Astrocyte (in vitro differentiated cells and primary cell): ENCODE results near the gene PRPSAP1. TPM values are rescaled to one million over a fixed set of nuclear protein-coding genes. Genes with fewer than 3 reads are reported as not detected.

Experiments used
- DNase-seq: peaks from one replicate; pipeline ENCODE4 v3.0.0-alpha.2; 2010; ENCODE audit warnings: low read depth
- FAIRE-seq: peaks from 2 replicates; lab custom pipeline; 2011; peaks lifted over from hg19 to GRCh38; lab: Jason Lieb, UNC
- H2AFZ ChIP-seq: 2 replicates; pipeline ENCODE4 v1.6.0; 2012; ENCODE audit warnings: low read depth, low read length, inconsistent platforms
- H3K27ac ChIP-seq: 2 replicates; pipeline ENCODE4 v1.5.1; 2011; ENCODE audit warnings: low read depth, low read length, inconsistent platforms
- H3K27me3 ChIP-seq: 2 replicates; pipeline ENCODE4 v1.6.0; 2011; ENCODE audit warnings: low read length, inconsistent platforms; ENCODE audit not compliant: insufficient read depth
- H3K36me3 ChIP-seq: 2 replicates; pipeline ENCODE4 v1.5.1; 2011; ENCODE audit warnings: low read length, inconsistent platforms; ENCODE audit not compliant: insufficient read depth
- H3K4me1 ChIP-seq: 2 replicates; pipeline ENCODE4 v1.5.1; 2011; ENCODE audit warnings: low read length, inconsistent platforms; ENCODE audit not compliant: insufficient read depth
- H3K4me2 ChIP-seq: 2 replicates; pipeline ENCODE4 v1.6.0; 2012; ENCODE audit warnings: low read length, inconsistent platforms
- H3K4me3 ChIP-seq: 2 replicates; pipeline ENCODE4 v1.5.1; 2011; ENCODE audit warnings: low read depth, mild to moderate bottlenecking, low read length, inconsistent platforms; ENCODE audit not compliant: insufficient read depth
- H3K79me2 ChIP-seq: 2 replicates; pipeline ENCODE4 v1.6.0; 2012; ENCODE audit warnings: mild to moderate bottlenecking, low read length, inconsistent platforms; ENCODE audit not compliant: insufficient read depth
- H3K9ac ChIP-seq: 2 replicates; pipeline ENCODE4 v1.6.0; 2012; ENCODE audit warnings: mild to moderate bottlenecking, low read length, inconsistent platforms
- H3K9me3 ChIP-seq: 2 replicates; pipeline ENCODE4 v1.5.1; 2012; ENCODE audit warnings: low read depth, mild to moderate bottlenecking, low read length, inconsistent platforms; ENCODE audit not compliant: insufficient read depth
- H4K20me1 ChIP-seq: 2 replicates; pipeline ENCODE4 v1.6.0; 2012; ENCODE audit warnings: low read length, inconsistent platforms; ENCODE audit not compliant: insufficient read depth
- H3K27ac Mint-ChIP-seq: one replicate; pipeline ENCODE4 v1.8.0; 2021; ENCODE audit warnings: mild to moderate bottlenecking, mixed read lengths; ENCODE audit not compliant: unreplicated experiment
- H3K27me3 Mint-ChIP-seq: one replicate; pipeline ENCODE4 v1.8.0; 2021; ENCODE audit warnings: low read depth, mixed read lengths; ENCODE audit not compliant: unreplicated experiment
- H3K36me3 Mint-ChIP-seq: one replicate; pipeline ENCODE4 v1.8.0; 2021; ENCODE audit warnings: low read depth, mixed read lengths; ENCODE audit not compliant: unreplicated experiment
- H3K4me1 Mint-ChIP-seq: one replicate; pipeline ENCODE4 v1.8.0; 2021; ENCODE audit warnings: low read depth, mixed read lengths; ENCODE audit not compliant: unreplicated experiment
- H3K4me3 Mint-ChIP-seq: one replicate; pipeline ENCODE4 v1.8.0; 2021; ENCODE audit warnings: mild to moderate bottlenecking, moderate library complexity, mixed read lengths; ENCODE audit not compliant: unreplicated experiment
- H3K9me3 Mint-ChIP-seq: one replicate; pipeline ENCODE4 v1.8.0; 2021; ENCODE audit warnings: mild to moderate bottlenecking, mixed read lengths; ENCODE audit not compliant: unreplicated experiment
- EZH2 ChIP-seq: IDR thresholded peaks from 2 replicates; pipeline ENCODE4 v1.6.1; 2012; ENCODE audit warnings: mild to moderate bottlenecking, low read length, inconsistent platforms; ENCODE audit not compliant: insufficient read depth
- total RNA-seq: library from RNA; stranded (reverse); gene quantifications from 2 replicates; pipeline ENCODE4 v1.2.1, GENCODE V29; 2021
- TF ChIP-seq, protein P1 (sequence below): IDR thresholded peaks from 2 replicates; pipeline ENCODE4 v1.5.1; 2011; ENCODE audit warnings: low read depth, mild to moderate bottlenecking, inconsistent platforms, low read length, moderate library complexity; ENCODE audit not compliant: insufficient read depth

Gene PRPSAP1
- total RNA-seq, 1 donor from 2014 or later, result 36.2 TPM

DNA sequence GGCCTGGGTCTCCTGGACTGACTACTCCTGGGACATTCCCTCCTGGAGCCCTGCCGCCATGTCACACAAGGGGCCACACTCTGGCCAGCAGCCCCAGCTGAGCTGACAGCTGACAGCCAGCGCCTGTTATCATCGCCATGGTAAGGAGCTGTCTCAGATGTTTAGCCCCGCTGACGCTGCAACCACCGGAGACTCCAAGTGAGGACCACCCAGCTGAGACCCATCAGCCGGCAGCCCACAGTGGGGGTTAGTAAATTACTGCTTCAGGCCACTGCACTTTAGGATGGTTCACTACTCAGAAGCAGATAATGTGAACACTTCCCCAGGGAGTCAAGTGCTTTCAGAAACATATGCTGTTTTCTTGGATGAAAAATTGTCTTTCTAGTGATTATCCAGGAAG is 16.1 kb upstream of the PRPSAP1 start:
- no peaks in the 10 kb centered on the region for H3K36me3 ChIP-seq
- peak overlapping the region; percentile 100 for H3K27ac ChIP-seq
- no peak overlapping the region for H2AFZ ChIP-seq
- Mint-ChIP-seq H3K9me3 (peaks cover 2% of the 10 kb centered on the region), H3K27me3 (no peaks in the 10 kb centered on the region), H3K4me3 (no peak overlapping the region), H3K36me3 (peaks cover 5% of the 10 kb centered on the region), H3K27ac (peak overlapping the region; percentile 95), H3K4me1 (peaks cover 17% of the 10 kb centered on the region)
- peaks cover 51% of the 10 kb centered on the region for H3K4me1 ChIP-seq
- no peak for DNase-seq
- peak overlapping the region; percentile 72 for H3K4me2 ChIP-seq
- no peaks in the 10 kb centered on the region for H4K20me1 ChIP-seq
- no peaks in the 10 kb centered on the region for H3K9me3 ChIP-seq
- peak overlapping the region; percentile 85 for H3K9ac ChIP-seq
- H3K79me2 ChIP-seq, result peaks cover 8% of the 10 kb centered on the region
- TF ChIP-seq, protein P1, sequence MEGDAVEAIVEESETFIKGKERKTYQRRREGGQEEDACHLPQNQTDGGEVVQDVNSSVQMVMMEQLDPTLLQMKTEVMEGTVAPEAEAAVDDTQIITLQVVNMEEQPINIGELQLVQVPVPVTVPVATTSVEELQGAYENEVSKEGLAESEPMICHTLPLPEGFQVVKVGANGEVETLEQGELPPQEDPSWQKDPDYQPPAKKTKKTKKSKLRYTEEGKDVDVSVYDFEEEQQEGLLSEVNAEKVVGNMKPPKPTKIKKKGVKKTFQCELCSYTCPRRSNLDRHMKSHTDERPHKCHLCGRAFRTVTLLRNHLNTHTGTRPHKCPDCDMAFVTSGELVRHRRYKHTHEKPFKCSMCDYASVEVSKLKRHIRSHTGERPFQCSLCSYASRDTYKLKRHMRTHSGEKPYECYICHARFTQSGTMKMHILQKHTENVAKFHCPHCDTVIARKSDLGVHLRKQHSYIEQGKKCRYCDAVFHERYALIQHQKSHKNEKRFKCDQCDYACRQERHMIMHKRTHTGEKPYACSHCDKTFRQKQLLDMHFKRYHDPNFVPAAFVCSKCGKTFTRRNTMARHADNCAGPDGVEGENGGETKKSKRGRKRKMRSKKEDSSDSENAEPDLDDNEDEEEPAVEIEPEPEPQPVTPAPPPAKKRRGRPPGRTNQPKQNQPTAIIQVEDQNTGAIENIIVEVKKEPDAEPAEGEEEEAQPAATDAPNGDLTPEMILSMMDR, result no peak
- no peak for TF ChIP-seq EZH2
- H3K4me3 ChIP-seq, result peak overlapping the region; percentile 7
- no peak for FAIRE-seq
- no peaks in the 10 kb centered on the region for H3K27me3 ChIP-seq

DNA sequence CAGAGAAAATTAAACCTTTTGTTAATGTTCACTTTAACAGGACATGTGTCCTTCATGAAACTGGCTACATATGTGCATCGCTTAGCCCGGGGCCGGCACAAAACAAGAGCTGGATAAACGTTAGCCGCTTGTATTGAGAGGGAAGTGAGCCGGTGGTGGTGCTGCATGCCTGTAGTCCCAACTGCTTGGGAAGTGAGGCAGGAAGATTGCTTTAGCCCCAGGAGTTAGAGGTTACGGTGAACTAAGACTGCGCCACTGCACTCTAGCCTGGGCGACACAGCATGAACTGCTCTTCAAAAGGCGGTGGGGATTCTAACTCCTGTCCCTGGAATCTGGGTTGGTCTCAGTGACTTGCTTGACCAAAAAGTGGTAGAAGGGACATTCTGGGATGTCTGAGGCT is 15.7 kb upstream of the PRPSAP1 start:
- H3K4me2 ChIP-seq, result peak overlapping the region; percentile 72
- H3K9me3 Mint-ChIP-seq, result peaks cover 2% of the 10 kb centered on the region
- TF ChIP-seq, protein P1, result no peak
- TF ChIP-seq EZH2, result no peak
- H2AFZ ChIP-seq, result no peak overlapping the region
- no peaks in the 10 kb centered on the region for H3K36me3 ChIP-seq
- H3K27me3 Mint-ChIP-seq, result no peaks in the 10 kb centered on the region
- DNase-seq (no peak), FAIRE-seq (no peak)
- peak overlapping the region; percentile 85 for H3K9ac ChIP-seq
- peak overlapping the region; percentile 100 for H3K27ac ChIP-seq
- peaks cover 51% of the 10 kb centered on the region for H3K4me1 ChIP-seq
- no peak overlapping the region for H3K4me3 Mint-ChIP-seq
- H4K20me1 ChIP-seq, result no peaks in the 10 kb centered on the region
- H3K9me3 ChIP-seq, result no peaks in the 10 kb centered on the region
- H3K27ac Mint-ChIP-seq, result no peak overlapping the region
- H3K79me2 ChIP-seq, result peaks cover 8% of the 10 kb centered on the region
- peak overlapping the region; percentile 35 for H3K4me3 ChIP-seq
- H3K36me3 Mint-ChIP-seq, result peaks cover 5% of the 10 kb centered on the region
- H3K4me1 Mint-ChIP-seq, result peaks cover 17% of the 10 kb centered on the region
- H3K27me3 ChIP-seq, result no peaks in the 10 kb centered on the region

- peaks cover 5% of the 10 kb centered on the region for H3K36me3 Mint-ChIP-seq
- Histone ChIP-seq H3K4me1 (peaks cover 48% of the 10 kb centered on the region), H3K4me2 (peak overlapping the region; percentile 72), H3K79me2 (peaks cover 8% of the 10 kb centered on the region), H3K27ac (peak overlapping the region; percentile 100), H3K27me3 (no peaks in the 10 kb centered on the region), H3K4me3 (no peak overlapping the region), H3K9me3 (no peaks in the 10 kb centered on the region), H4K20me1 (no peaks in the 10 kb centered on the region), H2AFZ (peak overlapping the region; percentile 59), H3K36me3 (no peaks in the 10 kb centered on the region), H3K9ac (peak overlapping the region; percentile 85)
- H3K27ac Mint-ChIP-seq, result no peak overlapping the region
- FAIRE-seq (no peak), DNase-seq (no peak)
- no peak overlapping the region for H3K4me3 Mint-ChIP-seq
- H3K9me3 Mint-ChIP-seq, result peaks cover 2% of the 10 kb centered on the region
- TF ChIP-seq EZH2, result no peak
- TF ChIP-seq, protein P1, result no peak
- no peaks in the 10 kb centered on the region for H3K27me3 Mint-ChIP-seq
- H3K4me1 Mint-ChIP-seq, result peaks cover 14% of the 10 kb centered on the region
Measured at GRCh38 chr17:76368545-76368944, 14.8 kb upstream of the PRPSAP1 start.
